NB4 (cell line): ENCODE data around the gene MBLAC2.
A peak's percentile ranks its signal among the peaks of the same experiment; 100 is the strongest.

ENCODE experiments used
- DNase-seq: peaks from one replicate; pipeline ENCODE4 v3.0.0; 2010; ENCODE audit warnings: low read depth
- H3K4me3 ChIP-seq: one replicate; pipeline ENCODE4 v1.5.1; 2011; ENCODE audit warnings: mild to moderate bottlenecking, low read depth, low read length, moderate library complexity
- CTCF ChIP-seq: IDR thresholded peaks from one replicate; pipeline ENCODE4 v1.5.1; 2012; ENCODE audit warnings: low read depth, low read length
- MAX ChIP-seq: IDR thresholded peaks from 2 replicates; pipeline ENCODE4 v1.6.1; 2011; ENCODE audit warnings: low read depth, low read length
- MYC ChIP-seq: IDR thresholded peaks from 2 replicates; pipeline ENCODE4 v1.6.1; 2011; ENCODE audit warnings: low read depth, low read length
- POLR2A ChIP-seq: IDR thresholded peaks from 2 replicates; pipeline ENCODE4 v1.6.1; 2011; ENCODE audit warnings: mild to moderate bottlenecking; ENCODE audit not compliant: insufficient read length; ENCODE audit errors: extremely low read depth

Gene MBLAC2

GRCh38 chr5:90446961-90447360 is 27.6 kb downstream of the MBLAC2 start:
- no peak overlapping the region for H3K4me3 ChIP-seq
- no peak for TF ChIP-seq CTCF
- no peak for TF ChIP-seq MAX
- no peak for TF ChIP-seq MYC
- no peak for TF ChIP-seq POLR2A
- no peak for DNase-seq

- no peak for DNase-seq
- TF ChIP-seq MAX: no peak
- TF ChIP-seq POLR2A: no peak
- TF ChIP-seq MYC: no peak
- TF ChIP-seq CTCF: no peak
- no peak overlapping the region for H3K4me3 ChIP-seq
Measured at GRCh38 chr5:90440644-90441043, 33.9 kb downstream of the MBLAC2 start.

- H3K4me3 ChIP-seq: no peak overlapping the region
- no peak for DNase-seq
- no peak for TF ChIP-seq MAX
- TF ChIP-seq POLR2A: no peak
- TF ChIP-seq CTCF: no peak
- TF ChIP-seq MYC: no peak
Measured at GRCh38 chr5:90438100-90438499, 36.5 kb downstream of the MBLAC2 start.

GRCh38 chr5:90437663-90438062 is 36.9 kb downstream of the MBLAC2 start:
- no peak for DNase-seq
- H3K4me3 ChIP-seq: no peak overlapping the region
- no peak for TF ChIP-seq CTCF
- TF ChIP-seq MYC: no peak
- TF ChIP-seq MAX: no peak
- no peak for TF ChIP-seq POLR2A

- DNase-seq: peak; percentile 66
- peak; percentile 72 for TF ChIP-seq CTCF
- no peak for TF ChIP-seq POLR2A
- no peak overlapping the region for H3K4me3 ChIP-seq
Measured at GRCh38 chr5:90434116-90434714, 40.4 kb downstream of the MBLAC2 start.

GRCh38 chr5:90424245-90424644 is 50.3 kb downstream of the MBLAC2 start:
- no peak overlapping the region for H3K4me3 ChIP-seq
- no peak for DNase-seq
- TF ChIP-seq MAX (no peak), CTCF (no peak), MYC (no peak), POLR2A (no peak)
